ENCODE results near the gene CDK2AP2. TPM values are rescaled to one million over a fixed set of nuclear protein-coding genes. Genes with fewer than 3 reads are reported as not detected.

Gene CDK2AP2
- total RNA-seq, 1 donor: 22.1 TPM

- H3K4me3 ChIP-seq (ENCODE audit: low read depth, low read length): no peak overlapping the region
- DNase-seq (ENCODE audit: low read depth): no peak
- no peak for TF ChIP-seq CTCF (IDR thresholded peaks at IDR 0.05; ENCODE audit: insufficient read depth, low read length)
Measured at GRCh38 chr11:67499808-67500483, 8.0 kb downstream of the CDK2AP2 start.

GRCh38 chr11:67498544-67498972 lies 9.4 kb downstream of the CDK2AP2 start:
- no peak for TF ChIP-seq CTCF (IDR thresholded peaks at IDR 0.05; ENCODE audit: insufficient read depth, low read length)
- H3K4me3 ChIP-seq (ENCODE audit: low read depth, low read length): no peak overlapping the region
- DNase-seq (ENCODE audit: low read depth): no peak

- no peak for DNase-seq (ENCODE audit: low read depth)
- TF ChIP-seq CTCF (IDR thresholded peaks at IDR 0.05; ENCODE audit: insufficient read depth, low read length): no peak
Measured at GRCh38 chr11:67497656-67498291, 10.2 kb downstream of the CDK2AP2 start.

GRCh38 chr11:67496113-67496512 lies 11.8 kb downstream of the CDK2AP2 start:
- no peak for DNase-seq (ENCODE audit: low read depth)
- TF ChIP-seq CTCF (IDR thresholded peaks at IDR 0.05; ENCODE audit: insufficient read depth, low read length): no peak
- no peak overlapping the region for H3K4me3 ChIP-seq (ENCODE audit: low read depth, low read length)

More at GRCh38 chr11:67497656-67498291, 10.2 kb downstream of the CDK2AP2 start:
- H3K4me3 ChIP-seq (ENCODE audit: low read depth, low read length): no peak overlapping the region

- TF ChIP-seq CTCF (IDR thresholded peaks at IDR 0.05; ENCODE audit: insufficient read depth, low read length): no peak
- DNase-seq (ENCODE audit: low read depth): no peak
- no peak overlapping the region for H3K4me3 ChIP-seq (ENCODE audit: low read depth, low read length)
Measured at GRCh38 chr11:67495234-67496005, 12.5 kb downstream of the CDK2AP2 start.

GRCh38 chr11:67494371-67495233 lies 13.4 kb downstream of the CDK2AP2 start:
- TF ChIP-seq CTCF (IDR thresholded peaks at IDR 0.05; ENCODE audit: insufficient read depth, low read length): no peak
- no peak overlapping the region for H3K4me3 ChIP-seq (ENCODE audit: low read depth, low read length)
- no peak for DNase-seq (ENCODE audit: low read depth)
